Measurements from ENCODE around the gene RAB15. TPM values are rescaled to one million over a fixed set of nuclear protein-coding genes. Genes with fewer than 3 reads are reported as not detected.

Gene RAB15
- total RNA-seq, 1 donor from 2014 or later = 36.3 TPM

DNA sequence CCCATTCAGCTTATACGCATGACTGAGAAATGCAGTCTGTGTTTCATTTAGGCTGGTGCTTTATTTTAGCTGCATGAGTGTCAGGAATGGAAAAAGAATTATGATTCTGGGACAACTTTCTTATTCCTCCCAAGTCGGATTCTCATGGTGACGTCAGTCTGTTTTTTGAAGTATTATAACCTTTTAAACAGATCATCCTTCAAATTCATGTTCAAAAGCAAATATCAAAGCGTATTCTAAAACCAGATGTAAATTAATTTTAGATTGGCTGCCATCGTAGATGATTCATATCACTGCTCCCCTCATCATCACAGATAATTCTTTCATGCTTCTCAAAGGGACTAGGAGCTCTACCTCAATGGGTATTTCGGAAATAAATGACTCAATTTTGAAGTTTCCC, 29.6 kb upstream of the RAB15 start:
- Mint-ChIP-seq H3K27ac (ENCODE audit: unreplicated experiment) (no peak overlapping the region), H3K27me3 (ENCODE audit: low read depth, unreplicated experiment) (no peaks in the 10 kb centered on the region), H3K9me3 (ENCODE audit: unreplicated experiment) (no peaks in the 10 kb centered on the region), H3K36me3 (ENCODE audit: low read depth, unreplicated experiment) (no peaks in the 10 kb centered on the region), H3K4me1 (ENCODE audit: low read depth, unreplicated experiment) (peaks cover 36% of the 10 kb centered on the region), H3K4me3 (ENCODE audit: unreplicated experiment) (no peak overlapping the region)
- Histone ChIP-seq H3K9ac (ENCODE audit: low read length) (no peak overlapping the region), H3K27ac (ENCODE audit: low read depth, low read length) (no peak overlapping the region), H3K9me3 (ENCODE audit: insufficient read depth, low read depth, low read length) (no peaks in the 10 kb centered on the region), H3K36me3 (ENCODE audit: insufficient read depth, low read length) (no peaks in the 10 kb centered on the region), H3K4me1 (ENCODE audit: insufficient read depth, low read length) (peaks cover 32% of the 10 kb centered on the region), H3K27me3 (ENCODE audit: insufficient read depth, low read length) (no peaks in the 10 kb centered on the region), H2AFZ (ENCODE audit: low read depth, low read length) (no peak overlapping the region), H4K20me1 (ENCODE audit: insufficient read depth, low read length) (no peaks in the 10 kb centered on the region), H3K4me3 (ENCODE audit: insufficient read depth, low read depth, low read length) (no peak overlapping the region), H3K4me2 (ENCODE audit: low read length) (no peak overlapping the region), H3K79me2 (ENCODE audit: insufficient read depth, low read length) (peaks cover 18% of the 10 kb centered on the region)
- FAIRE-seq = no peak
- TF ChIP-seq EZH2 (IDR thresholded peaks at IDR 0.05; ENCODE audit: insufficient read depth, low read length) = no peak
- TF ChIP-seq, protein P1, sequence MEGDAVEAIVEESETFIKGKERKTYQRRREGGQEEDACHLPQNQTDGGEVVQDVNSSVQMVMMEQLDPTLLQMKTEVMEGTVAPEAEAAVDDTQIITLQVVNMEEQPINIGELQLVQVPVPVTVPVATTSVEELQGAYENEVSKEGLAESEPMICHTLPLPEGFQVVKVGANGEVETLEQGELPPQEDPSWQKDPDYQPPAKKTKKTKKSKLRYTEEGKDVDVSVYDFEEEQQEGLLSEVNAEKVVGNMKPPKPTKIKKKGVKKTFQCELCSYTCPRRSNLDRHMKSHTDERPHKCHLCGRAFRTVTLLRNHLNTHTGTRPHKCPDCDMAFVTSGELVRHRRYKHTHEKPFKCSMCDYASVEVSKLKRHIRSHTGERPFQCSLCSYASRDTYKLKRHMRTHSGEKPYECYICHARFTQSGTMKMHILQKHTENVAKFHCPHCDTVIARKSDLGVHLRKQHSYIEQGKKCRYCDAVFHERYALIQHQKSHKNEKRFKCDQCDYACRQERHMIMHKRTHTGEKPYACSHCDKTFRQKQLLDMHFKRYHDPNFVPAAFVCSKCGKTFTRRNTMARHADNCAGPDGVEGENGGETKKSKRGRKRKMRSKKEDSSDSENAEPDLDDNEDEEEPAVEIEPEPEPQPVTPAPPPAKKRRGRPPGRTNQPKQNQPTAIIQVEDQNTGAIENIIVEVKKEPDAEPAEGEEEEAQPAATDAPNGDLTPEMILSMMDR (IDR thresholded peaks at IDR 0.05; ENCODE audit: insufficient read depth, low read depth, low read length) = no peak
- peak; percentile 56 for DNase-seq (ENCODE audit: low read depth)

DNA sequence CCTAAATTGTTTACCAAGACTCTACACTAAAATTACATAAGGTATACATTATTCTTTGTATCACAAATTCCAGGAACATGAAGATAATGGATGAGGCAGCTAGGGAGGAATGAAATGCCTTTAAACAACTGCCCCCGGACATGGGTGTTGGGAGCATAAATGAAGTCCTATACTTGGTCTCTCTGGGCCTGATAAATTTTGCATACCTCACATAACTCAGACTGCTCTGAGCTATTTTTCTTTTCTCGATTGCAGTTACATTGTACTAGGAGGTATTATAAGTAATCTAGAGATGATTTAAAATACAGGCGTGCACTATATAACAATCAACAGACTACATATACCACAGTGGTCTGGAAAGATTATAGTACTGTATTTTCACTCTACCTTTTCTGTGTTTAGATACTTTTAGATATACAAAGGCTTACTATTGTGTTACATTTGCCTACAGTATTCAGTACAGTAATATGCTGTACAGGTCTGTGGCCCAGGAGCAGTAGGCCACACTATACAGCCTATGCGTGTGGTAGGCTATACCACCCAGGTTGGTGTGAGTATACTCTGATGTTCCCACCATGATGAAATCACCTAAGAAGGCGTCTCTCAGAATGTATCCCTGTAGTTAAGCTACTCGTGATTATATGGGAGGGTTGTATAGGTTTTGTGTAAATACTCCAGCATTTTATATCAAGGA, 28.9 kb upstream of the RAB15 start:
- Histone ChIP-seq H3K4me2 (ENCODE audit: low read length) (peak overlapping the region; percentile 24), H4K20me1 (ENCODE audit: insufficient read depth, low read length) (no peaks in the 10 kb centered on the region), H3K4me3 (ENCODE audit: insufficient read depth, low read depth, low read length) (no peak overlapping the region), H3K27me3 (ENCODE audit: insufficient read depth, low read length) (no peaks in the 10 kb centered on the region), H2AFZ (ENCODE audit: low read depth, low read length) (no peak overlapping the region), H3K4me1 (ENCODE audit: insufficient read depth, low read length) (peaks cover 27% of the 10 kb centered on the region), H3K9me3 (ENCODE audit: insufficient read depth, low read depth, low read length) (no peaks in the 10 kb centered on the region), H3K9ac (ENCODE audit: low read length) (no peak overlapping the region), H3K36me3 (ENCODE audit: insufficient read depth, low read length) (no peaks in the 10 kb centered on the region), H3K27ac (ENCODE audit: low read depth, low read length) (no peak overlapping the region), H3K79me2 (ENCODE audit: insufficient read depth, low read length) (peaks cover 21% of the 10 kb centered on the region)
- H3K4me1 Mint-ChIP-seq (ENCODE audit: low read depth, unreplicated experiment) = peaks cover 30% of the 10 kb centered on the region
- H3K27ac Mint-ChIP-seq (ENCODE audit: unreplicated experiment) = peak overlapping the region; percentile 43
- no peaks in the 10 kb centered on the region for H3K36me3 Mint-ChIP-seq (ENCODE audit: low read depth, unreplicated experiment)
- TF ChIP-seq, protein P1 (IDR thresholded peaks at IDR 0.05; ENCODE audit: insufficient read depth, low read depth, low read length) = no peak
- TF ChIP-seq EZH2 (IDR thresholded peaks at IDR 0.05; ENCODE audit: insufficient read depth, low read length) = no peak
- H3K9me3 Mint-ChIP-seq (ENCODE audit: unreplicated experiment) = no peaks in the 10 kb centered on the region
- H3K4me3 Mint-ChIP-seq (ENCODE audit: unreplicated experiment) = no peak overlapping the region
- H3K27me3 Mint-ChIP-seq (ENCODE audit: low read depth, unreplicated experiment) = no peaks in the 10 kb centered on the region
- FAIRE-seq (peak; percentile 39), DNase-seq (ENCODE audit: low read depth) (peak; percentile 79)

DNA sequence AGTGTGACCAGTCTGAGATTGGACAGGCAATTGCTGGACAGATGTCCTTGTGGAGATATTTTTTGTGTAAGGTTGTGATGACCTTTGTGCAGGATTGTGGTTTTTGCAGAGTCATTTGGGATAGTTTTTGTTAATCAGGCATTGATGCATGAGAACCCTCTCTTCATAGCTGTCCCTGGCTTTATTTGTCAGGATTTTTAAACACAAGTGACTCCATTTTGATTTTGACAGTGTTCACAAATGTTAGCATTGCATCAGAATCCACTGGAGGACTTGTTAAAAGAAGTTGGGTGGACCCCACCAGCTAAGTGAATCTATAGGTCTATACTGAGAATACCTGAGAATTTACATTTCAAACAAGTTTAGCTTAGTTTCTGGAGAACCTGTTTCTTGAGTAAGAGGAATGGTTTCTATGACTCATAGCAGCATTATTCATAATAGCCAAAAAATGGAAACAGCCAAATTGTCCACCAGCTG, 26.4 kb upstream of the RAB15 start:
- H3K9me3 ChIP-seq (ENCODE audit: insufficient read depth, low read depth, low read length) = no peaks in the 10 kb centered on the region
- peaks cover 20% of the 10 kb centered on the region for H3K4me1 ChIP-seq (ENCODE audit: insufficient read depth, low read length)
- TF ChIP-seq EZH2 (IDR thresholded peaks at IDR 0.05; ENCODE audit: insufficient read depth, low read length) = no peak
- TF ChIP-seq, protein P1 (IDR thresholded peaks at IDR 0.05; ENCODE audit: insufficient read depth, low read depth, low read length) = no peak
- H2AFZ ChIP-seq (ENCODE audit: low read depth, low read length) = no peak overlapping the region
- peaks cover 21% of the 10 kb centered on the region for H3K4me1 Mint-ChIP-seq (ENCODE audit: low read depth, unreplicated experiment)
- peaks cover 20% of the 10 kb centered on the region for H3K79me2 ChIP-seq (ENCODE audit: insufficient read depth, low read length)
- H3K9me3 Mint-ChIP-seq (ENCODE audit: unreplicated experiment) = no peaks in the 10 kb centered on the region
- H3K27ac Mint-ChIP-seq (ENCODE audit: unreplicated experiment) = no peak overlapping the region
- no peak overlapping the region for H3K27ac ChIP-seq (ENCODE audit: low read depth, low read length)
- H3K9ac ChIP-seq (ENCODE audit: low read length) = no peak overlapping the region
- no peaks in the 10 kb centered on the region for H3K27me3 ChIP-seq (ENCODE audit: insufficient read depth, low read length)
- no peaks in the 10 kb centered on the region for H3K36me3 Mint-ChIP-seq (ENCODE audit: low read depth, unreplicated experiment)
- H3K4me2 ChIP-seq (ENCODE audit: low read length) = no peak overlapping the region
- no peaks in the 10 kb centered on the region for H4K20me1 ChIP-seq (ENCODE audit: insufficient read depth, low read length)
- no peaks in the 10 kb centered on the region for H3K27me3 Mint-ChIP-seq (ENCODE audit: low read depth, unreplicated experiment)
- DNase-seq (ENCODE audit: low read depth) (peak; percentile 47), FAIRE-seq (no peak)
- no peaks in the 10 kb centered on the region for H3K36me3 ChIP-seq (ENCODE audit: insufficient read depth, low read length)
- H3K4me3 ChIP-seq (ENCODE audit: insufficient read depth, low read depth, low read length) = no peak overlapping the region
- H3K4me3 Mint-ChIP-seq (ENCODE audit: unreplicated experiment) = no peak overlapping the region

Data from astrocyte (in vitro differentiated cells and primary cell).